HL-60 (cell line): ENCODE results near the gene GTSE1.

Source experiments
- DNase-seq, 2 experiments: peaks; one replicate each; pipeline ENCODE4 v3.0.0-alpha.2; 2010 to 2020; ENCODE audit warnings: low read depth in 1 of 2, low spot score in 1 of 2
- H3K27ac ChIP-seq: fragments of 250-450 bp; sonication (Bioruptor Pico); replicated peaks from 2 replicates; pipeline ENCODE4 v1.5.1; 2020; ENCODE audit warnings: mild to moderate bottlenecking, moderate library complexity
- H3K27me3 ChIP-seq: fragments of 250-450 bp; sonication (Bioruptor Pico); 2 replicates; pipeline ENCODE4 v1.5.1; 2021; ENCODE audit warnings: mild to moderate bottlenecking, moderate library complexity; ENCODE audit not compliant: insufficient read depth, poor library complexity, severe bottlenecking
- H3K4me3 ChIP-seq: replicated peaks from 2 replicates; pipeline ENCODE4 v1.5.1; 2011; ENCODE audit warnings: mild to moderate bottlenecking, control low read depth, low read length; ENCODE audit not compliant: insufficient read depth
- CTCF ChIP-seq: IDR thresholded peaks from one replicate; pipeline ENCODE4 v1.5.1; 2011; ENCODE audit warnings: low read length, control low read depth, inconsistent platforms; ENCODE audit not compliant: insufficient read depth
- GABPA ChIP-seq: IDR thresholded peaks from 2 replicates; pipeline ENCODE4 v1.6.1; 2012; ENCODE audit warnings: low read depth
- POLR2AphosphoS5 ChIP-seq: IDR thresholded peaks from 2 replicates; pipeline ENCODE4 v1.6.1; 2012; ENCODE audit warnings: low read depth
- REST ChIP-seq: IDR thresholded peaks from 2 replicates; pipeline ENCODE4 v1.6.1; 2012; ENCODE audit warnings: low read depth; ENCODE audit not compliant: insufficient replicate concordance
- SPI1 ChIP-seq: IDR thresholded peaks from 2 replicates; pipeline ENCODE4 v1.6.1; 2012; ENCODE audit warnings: low read depth, mild to moderate bottlenecking, borderline replicate concordance

Gene GTSE1

GRCh38 chr22:46337870-46338269, 41.2 kb downstream of the GTSE1 start:
- TF ChIP-seq CTCF (no peak), SPI1 (no peak), GABPA (no peak), REST (peak; percentile 82), POLR2AphosphoS5 (no peak)
- DNase-seq, result no peak
- Histone ChIP-seq H3K4me3 (no peak overlapping the region), H3K27ac (no peak overlapping the region), H3K27me3 (no peaks in the 10 kb centered on the region)

GRCh38 chr22:46338636-46339035, 42.0 kb downstream of the GTSE1 start:
- DNase-seq, result no peak
- Histone ChIP-seq H3K27ac (no peak overlapping the region), H3K27me3 (no peaks in the 10 kb centered on the region), H3K4me3 (no peak overlapping the region)
- TF ChIP-seq GABPA (no peak), SPI1 (no peak), CTCF (no peak), REST (no peak), POLR2AphosphoS5 (no peak)

- DNase-seq, result no peak
- H3K27ac ChIP-seq, result no peak overlapping the region
- TF ChIP-seq CTCF, result no peak
- TF ChIP-seq SPI1, result no peak
- no peak for TF ChIP-seq GABPA
- no peak for TF ChIP-seq POLR2AphosphoS5
- no peak overlapping the region for H3K4me3 ChIP-seq
- H3K27me3 ChIP-seq, result no peaks in the 10 kb centered on the region
Observed at GRCh38 chr22:46339956-46340355, 43.3 kb downstream of the GTSE1 start.

GRCh38 chr22:46340676-46341075, 44.0 kb downstream of the GTSE1 start:
- H3K27ac ChIP-seq, result no peak overlapping the region
- H3K4me3 ChIP-seq, result no peak overlapping the region
- TF ChIP-seq REST (no peak), POLR2AphosphoS5 (no peak), SPI1 (no peak), GABPA (no peak), CTCF (no peak)
- DNase-seq, result no peak
- no peaks in the 10 kb centered on the region for H3K27me3 ChIP-seq
